OCI-LY3 (cell line): ENCODE data around the gene EYS.
"Not testable (repeated sequence)": the region's sequence is repeated elsewhere in the genome, so short reads cannot be mapped to it uniquely, and the experiment has no call there.

Source experiments
- H2AFZ ChIP-seq: fragments of 200-600, 300-600 bp; shearing (Covaris generic); 2 replicates; pipeline ENCODE4 v1.6.0; 2014; ENCODE audit warnings: antibody characterized with exemption, low read depth, low read length
- H3K27ac ChIP-seq: fragments of 200-600, 300-600 bp; sonication (generic); 2 replicates; pipeline ENCODE4 v1.5.1; 2014; ENCODE audit warnings: mild to moderate bottlenecking, low read length, moderate library complexity, mixed read lengths
- H3K27me3 ChIP-seq: fragments of 200-600, 300-600 bp; sonication (generic); 2 replicates; pipeline ENCODE4 v1.6.1; 2014; ENCODE audit warnings: low read depth, low read length, mixed read lengths
- H3K36me3 ChIP-seq: fragments of 200-600, 300-600 bp; sonication (generic); replicated peaks from 2 replicates; pipeline ENCODE3; 2014; ENCODE audit warnings: low read depth, low read length, mixed read lengths
- H3K4me1 ChIP-seq: fragments of 300-600, 200-600 bp; sonication (generic); 2 replicates; pipeline ENCODE4 v1.6.1; 2014; ENCODE audit warnings: low read length, mixed read lengths
- H3K4me2 ChIP-seq: fragments of 200-600, 300-600 bp; sonication (generic); 2 replicates; pipeline ENCODE4 v1.6.1; 2014; ENCODE audit warnings: low read length, mixed read lengths
- H3K4me3 ChIP-seq: fragments of 300-600, 200-600 bp; sonication (generic); 2 replicates; pipeline ENCODE4 v1.5.1; 2014; ENCODE audit warnings: antibody characterized with exemption, mild to moderate bottlenecking, low read length, moderate library complexity
- H3K79me2 ChIP-seq: fragments of 300-600, 200-600 bp; shearing (Covaris generic); 2 replicates; pipeline ENCODE4 v1.6.1; 2014; ENCODE audit warnings: mild to moderate bottlenecking, low read length, mixed read lengths
- H3K9ac ChIP-seq: fragments of 300-600, 200-600 bp; shearing (Covaris generic); 2 replicates; pipeline ENCODE4 v1.6.0; 2014; ENCODE audit warnings: mild to moderate bottlenecking, low read length, moderate library complexity
- H3K9me3 ChIP-seq: fragments of 200-600, 300-600 bp; shearing (Covaris generic); 2 replicates; pipeline ENCODE4 v1.6.1; 2014; ENCODE audit warnings: low read length, mixed read lengths; ENCODE audit not compliant: insufficient read depth
- H4K20me1 ChIP-seq: fragments of 200-600, 300-600 bp; sonication (generic); 2 replicates; pipeline ENCODE4 v1.6.1; 2016; ENCODE audit warnings: low read length, mixed read lengths; ENCODE audit not compliant: insufficient read depth
- CTCF ChIP-seq: fragments of 200-600, 300-600 bp; sonication (generic); IDR thresholded peaks from 2 replicates; pipeline ENCODE4 v1.5.1; 2014; ENCODE audit warnings: antibody characterized with exemption, low read length, low read depth
- EZH2phosphoT487 ChIP-seq: fragments of 200-600 bp; shearing (Covaris generic); IDR thresholded peaks from 2 replicates; pipeline ENCODE4 v1.6.1; 2018; ENCODE audit warnings: antibody characterized with exemption, mixed run types, low read depth

The EYS gene

GRCh38 chr6:64037427-64037826 lies 1669.6 kb downstream of the EYS start:
- no peaks in the 10 kb centered on the region for H3K36me3 ChIP-seq
- no peak overlapping the region for H3K27ac ChIP-seq
- no peak overlapping the region for H2AFZ ChIP-seq
- no peak overlapping the region for H3K4me2 ChIP-seq
- H4K20me1 ChIP-seq: no peaks in the 10 kb centered on the region
- H3K79me2 ChIP-seq: no peaks in the 10 kb centered on the region
- H3K27me3 ChIP-seq: no peaks in the 10 kb centered on the region
- no peaks in the 10 kb centered on the region for H3K4me1 ChIP-seq
- no peaks in the 10 kb centered on the region for H3K9me3 ChIP-seq
- no peak overlapping the region for H3K9ac ChIP-seq
- TF ChIP-seq EZH2phosphoT487 (no peak), CTCF (no peak)
- H3K4me3 ChIP-seq: no peak overlapping the region

- no peak overlapping the region for H3K9ac ChIP-seq
- no peak for TF ChIP-seq CTCF
- no peak overlapping the region for H2AFZ ChIP-seq
- no peaks in the 10 kb centered on the region for H3K79me2 ChIP-seq
- no peaks in the 10 kb centered on the region for H3K9me3 ChIP-seq
- H3K36me3 ChIP-seq: no peaks in the 10 kb centered on the region
- no peaks in the 10 kb centered on the region for H4K20me1 ChIP-seq
- H3K4me3 ChIP-seq: no peak overlapping the region
- H3K27ac ChIP-seq: no peak overlapping the region
- H3K4me1 ChIP-seq: no peaks in the 10 kb centered on the region
- no peak overlapping the region for H3K4me2 ChIP-seq
- H3K27me3 ChIP-seq: no peaks in the 10 kb centered on the region
These were observed 1671.9 kb downstream of the EYS start for GRCh38 chr6:64034910-64035655.

- Histone ChIP-seq H2AFZ (no peak overlapping the region), H3K9me3 (no peaks in the 10 kb centered on the region), H3K4me2 (no peak overlapping the region), H3K36me3 (no peaks in the 10 kb centered on the region), H3K27ac (no peak overlapping the region), H3K79me2 (no peaks in the 10 kb centered on the region), H3K9ac (no peak overlapping the region), H3K4me1 (no peaks in the 10 kb centered on the region), H3K4me3 (no peak overlapping the region), H3K27me3 (no peaks in the 10 kb centered on the region), H4K20me1 (no peaks in the 10 kb centered on the region)
- TF ChIP-seq CTCF (no peak), EZH2phosphoT487 (no peak)
These were observed 1672.7 kb downstream of the EYS start for GRCh38 chr6:64034291-64034690.

- not testable (repeated sequence) for H3K27ac ChIP-seq, H3K36me3 ChIP-seq, H3K79me2 ChIP-seq, H3K4me1 ChIP-seq, H3K9me3 ChIP-seq, H3K4me2 ChIP-seq, H3K9ac ChIP-seq, H3K27me3 ChIP-seq, H3K4me3 ChIP-seq, H2AFZ ChIP-seq, H4K20me1 ChIP-seq
These were observed 1675.9 kb downstream of the EYS start for GRCh38 chr6:64030950-64031618.
